GM19372 (cell line): ENCODE data around the gene VAT1.
"Not testable (repeated sequence)": the region's sequence is repeated elsewhere in the genome, so short reads cannot be mapped to it uniquely, and the experiment has no call there.

Experiments
- ATAC-seq: cut with Tn5 transposase; IDR thresholded peaks from one replicate; pipeline ENCODE4 v1.9.1; 2021; ENCODE audit warnings: mild to moderate bottlenecking, low read depth, moderate library complexity; ENCODE audit not compliant: unreplicated experiment

VAT1 gene

GRCh38 chr17:42975701-42976100, 46.5 kb downstream of the VAT1 start:
- ATAC-seq = not testable (repeated sequence)

GRCh38 chr17:42975265-42975664, 46.9 kb downstream of the VAT1 start:
- ATAC-seq = no peak

- not testable (repeated sequence) for ATAC-seq
Measured at GRCh38 chr17:42973323-42973722, 48.9 kb downstream of the VAT1 start.

GRCh38 chr17:42971589-42971988, 50.6 kb downstream of the VAT1 start:
- no peak for ATAC-seq

GRCh38 chr17:42969001-42969581, 53.1 kb downstream of the VAT1 start:
- ATAC-seq = no peak

- no peak for ATAC-seq
Measured at GRCh38 chr17:42967925-42968324, 54.3 kb downstream of the VAT1 start.
